Astrocyte (in vitro differentiated cells and primary cell): ENCODE data around the gene SUGCT.

Experiments used
- CTCF ChIP-seq: IDR thresholded peaks from 2 replicates; pipeline ENCODE4 v1.5.1; 2011; ENCODE audit warnings: low read depth, mild to moderate bottlenecking, inconsistent platforms, low read length, moderate library complexity; ENCODE audit not compliant: insufficient read depth
- EZH2 ChIP-seq: IDR thresholded peaks from 2 replicates; pipeline ENCODE4 v1.6.1; 2012; ENCODE audit warnings: mild to moderate bottlenecking, low read length, inconsistent platforms; ENCODE audit not compliant: insufficient read depth

GRCh38 chr7:40371806-40372440 is 237.1 kb downstream of the SUGCT start:
- TF ChIP-seq CTCF = no peak
- no peak for TF ChIP-seq EZH2
